ES-I3 (cell line): ENCODE results near the gene CCR7.

Source experiments
- H3K36me3 ChIP-seq: 2 replicates; pipeline ENCODE4 v1.6.1; 2013; ENCODE audit warnings: mild to moderate bottlenecking, low read length, control low read depth, moderate library complexity; ENCODE audit not compliant: insufficient read depth
- H3K4me1 ChIP-seq: 2 replicates; pipeline ENCODE4 v1.6.1; 2013; ENCODE audit warnings: mild to moderate bottlenecking, control low read depth, low read length; ENCODE audit not compliant: insufficient read depth
- H3K9ac ChIP-seq: 2 replicates; pipeline ENCODE4 v1.6.1; 2013; ENCODE audit warnings: low read depth, mild to moderate bottlenecking, low read length, moderate library complexity
- H3K9me3 ChIP-seq: 2 replicates; pipeline ENCODE4 v1.6.1; 2013; ENCODE audit warnings: mild to moderate bottlenecking, low read length, moderate library complexity; ENCODE audit not compliant: control insufficient read depth, insufficient read depth

CCR7 gene, protein sequence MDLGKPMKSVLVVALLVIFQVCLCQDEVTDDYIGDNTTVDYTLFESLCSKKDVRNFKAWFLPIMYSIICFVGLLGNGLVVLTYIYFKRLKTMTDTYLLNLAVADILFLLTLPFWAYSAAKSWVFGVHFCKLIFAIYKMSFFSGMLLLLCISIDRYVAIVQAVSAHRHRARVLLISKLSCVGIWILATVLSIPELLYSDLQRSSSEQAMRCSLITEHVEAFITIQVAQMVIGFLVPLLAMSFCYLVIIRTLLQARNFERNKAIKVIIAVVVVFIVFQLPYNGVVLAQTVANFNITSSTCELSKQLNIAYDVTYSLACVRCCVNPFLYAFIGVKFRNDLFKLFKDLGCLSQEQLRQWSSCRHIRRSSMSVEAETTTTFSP

DNA sequence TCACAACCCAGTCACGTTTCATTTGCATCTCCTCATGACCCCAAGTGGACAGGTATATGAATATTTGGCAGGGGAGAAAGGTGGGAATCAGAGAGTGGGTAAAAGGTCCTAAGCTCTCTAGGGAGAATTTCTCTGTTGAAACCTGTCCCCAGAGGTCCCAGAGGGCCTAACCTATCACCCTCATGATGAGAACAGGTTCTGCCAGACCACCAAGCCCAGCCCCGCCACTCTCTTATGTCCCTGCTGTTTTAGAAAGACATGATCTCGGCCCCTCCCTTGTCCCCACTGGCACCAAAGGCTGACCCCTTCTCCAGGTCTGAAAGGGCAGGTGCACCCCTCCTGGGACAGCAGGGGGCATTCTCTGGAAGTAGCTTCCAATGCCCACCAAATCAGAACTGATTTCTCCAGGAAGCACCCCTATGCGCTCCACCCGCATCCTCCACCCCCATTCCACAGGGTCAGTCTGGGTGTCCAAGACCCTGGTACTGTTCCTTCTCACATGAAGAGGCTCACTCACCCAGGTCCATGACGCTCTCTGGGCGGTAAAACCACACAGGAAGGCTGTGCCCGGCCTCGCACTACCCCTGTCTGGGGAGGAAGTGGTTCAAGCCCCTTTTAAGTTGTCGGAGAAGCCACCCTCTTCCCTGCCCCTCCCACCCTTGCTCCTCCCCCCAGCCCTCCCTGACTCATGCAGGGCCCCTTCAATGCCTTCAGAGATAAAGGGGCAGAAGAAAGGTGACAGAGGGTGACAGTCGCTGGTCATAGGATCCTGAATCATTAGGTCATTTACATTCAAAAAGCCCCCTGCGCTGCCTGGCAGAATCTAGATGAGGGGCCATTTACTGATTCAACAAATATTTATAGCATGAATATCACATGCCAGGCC is at the start of gene CCR7:
Gene CCR7 (minus strand): TSS at position 590 of the 886 bp plus-strand sequence. CDS start 63 bp downstream, at position 527.
- Histone ChIP-seq H3K36me3 (no peaks in the 10 kb centered on the region), H3K9ac (no peak within 1 kb of the TSS; the same call in 1 of the 2 replicates), H3K9me3 (peaks cover 1% of the 10 kb centered on the region; the same call in 1 of the 2 replicates), H3K4me1 (peaks cover 10% of the 10 kb centered on the region; the same call in 1 of the 2 replicates)

- no peaks in the 10 kb centered on the region for H3K4me1 ChIP-seq
- no peaks in the 10 kb centered on the region for H3K9me3 ChIP-seq
- no peak overlapping the region for H3K9ac ChIP-seq
- H3K36me3 ChIP-seq, result no peaks in the 10 kb centered on the region
Observed at GRCh38 chr17:40614431-40615067, 49.3 kb upstream of the CCR7 start.

DNA sequence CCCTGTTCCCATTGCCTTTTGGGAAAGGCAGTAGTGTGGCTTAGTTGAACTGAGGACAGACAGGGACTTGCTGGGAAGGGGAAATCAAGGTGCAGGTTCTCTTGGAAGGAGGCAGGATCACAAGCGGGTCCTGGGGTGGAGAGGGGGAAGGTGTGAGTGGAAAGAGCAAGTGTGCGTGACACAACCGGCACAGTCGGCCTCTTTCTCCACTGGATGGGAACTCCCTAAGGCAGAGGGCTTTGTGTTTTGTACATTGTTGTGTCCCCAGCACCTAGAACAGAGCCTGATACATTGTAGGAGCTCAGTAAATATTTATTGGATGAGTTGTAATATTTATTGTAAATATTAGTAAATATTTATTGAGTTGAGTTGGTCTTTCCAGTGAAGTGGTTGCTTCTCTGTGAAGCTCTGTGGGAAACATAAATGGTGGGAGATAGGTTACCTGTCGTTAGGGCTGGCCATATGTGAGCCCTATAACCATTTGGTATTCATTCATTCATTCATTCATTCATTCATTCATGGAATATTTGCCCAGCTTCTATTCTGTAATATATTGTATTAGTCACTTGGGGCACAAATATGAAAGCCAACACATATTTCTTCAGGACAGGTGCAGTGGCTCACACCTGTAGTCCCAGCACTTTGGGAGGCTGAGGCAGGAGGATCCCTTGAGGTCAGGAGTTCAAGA is 48.3 kb upstream of the CCR7 start:
- Histone ChIP-seq H3K36me3 (no peaks in the 10 kb centered on the region), H3K9me3 (no peaks in the 10 kb centered on the region), H3K4me1 (no peaks in the 10 kb centered on the region), H3K9ac (no peak overlapping the region)

DNA sequence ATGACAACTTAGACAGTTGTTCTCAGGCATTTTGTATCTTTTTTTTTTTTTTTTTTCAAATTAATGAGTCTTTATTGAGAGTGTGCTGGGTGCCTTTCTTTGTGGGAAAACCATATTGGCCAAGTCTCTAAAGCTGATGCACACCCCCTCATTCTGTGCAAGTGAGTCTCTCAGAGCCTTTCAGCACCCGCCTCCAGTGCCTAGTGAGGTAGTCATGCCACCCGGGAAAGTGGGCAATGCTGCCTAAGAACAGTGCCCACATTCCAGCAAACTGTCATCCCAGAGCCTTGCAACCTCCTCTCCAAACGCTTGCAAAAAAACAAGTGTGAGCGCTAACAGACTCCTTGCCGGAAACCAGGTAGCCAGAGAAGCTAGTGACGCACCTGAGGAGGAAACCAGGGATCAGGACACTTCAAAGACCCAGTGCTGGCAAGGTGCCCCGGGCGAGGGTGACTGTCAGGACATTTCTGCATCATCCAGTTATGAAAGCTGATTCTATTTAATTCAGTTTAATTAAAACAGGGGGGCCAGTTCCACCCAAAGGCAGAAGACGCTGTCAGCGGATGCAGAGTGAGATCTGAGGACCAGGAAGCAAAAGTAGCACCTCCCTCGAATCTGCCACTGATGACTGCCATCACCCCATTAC is 47.5 kb upstream of the CCR7 start:
- Histone ChIP-seq H3K36me3 (no peaks in the 10 kb centered on the region), H3K9me3 (no peaks in the 10 kb centered on the region), H3K4me1 (0 out of 2 replicates have a peak, but pooled peaks cover 2% of the 10 kb centered on the region), H3K9ac (no peak overlapping the region)

- Histone ChIP-seq H3K9me3 (no peaks in the 10 kb centered on the region), H3K9ac (no peak overlapping the region), H3K36me3 (no peaks in the 10 kb centered on the region), H3K4me1 (peaks cover 8% of the 10 kb centered on the region; the same call in 1 of the 2 replicates)
Observed at GRCh38 chr17:40611840-40612474, 46.7 kb upstream of the CCR7 start.

GRCh38 chr17:40610359-40610758 is 45.1 kb upstream of the CCR7 start:
- no peak overlapping the region for H3K9ac ChIP-seq
- peaks cover 8% of the 10 kb centered on the region; the same call in 1 of the 2 replicates for H3K4me1 ChIP-seq
- H3K36me3 ChIP-seq, result no peaks in the 10 kb centered on the region
- H3K9me3 ChIP-seq, result no peaks in the 10 kb centered on the region

GRCh38 chr17:40608061-40608581 is 42.8 kb upstream of the CCR7 start:
- H3K9ac ChIP-seq, result no peak overlapping the region
- no peaks in the 10 kb centered on the region for H3K9me3 ChIP-seq
- H3K36me3 ChIP-seq, result no peaks in the 10 kb centered on the region
- peaks cover 8% of the 10 kb centered on the region; the same call in 1 of the 2 replicates for H3K4me1 ChIP-seq

DNA sequence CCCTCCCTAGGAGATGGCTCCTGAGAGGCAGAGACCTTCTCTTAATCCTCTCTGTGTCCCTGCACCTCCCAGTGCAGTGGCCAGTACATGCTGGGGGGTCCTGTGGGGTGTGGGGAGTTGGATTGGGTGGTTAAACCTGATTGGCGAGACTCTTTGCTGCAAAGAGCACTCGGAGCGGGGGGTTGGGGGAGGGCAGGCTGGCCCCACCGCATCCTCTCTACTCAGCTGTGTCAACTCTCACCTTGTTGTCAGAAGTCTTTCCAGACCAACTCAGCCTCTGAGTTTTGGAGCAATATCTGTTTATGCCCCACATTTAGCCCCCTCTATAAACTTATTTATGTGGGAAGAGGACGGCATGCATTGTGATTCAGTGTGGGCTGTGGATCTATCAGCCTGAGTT is 42.4 kb upstream of the CCR7 start:
- Histone ChIP-seq H3K9me3 (no peaks in the 10 kb centered on the region), H3K36me3 (no peaks in the 10 kb centered on the region), H3K9ac (no peak overlapping the region), H3K4me1 (peaks cover 8% of the 10 kb centered on the region; the same call in 1 of the 2 replicates)

DNA sequence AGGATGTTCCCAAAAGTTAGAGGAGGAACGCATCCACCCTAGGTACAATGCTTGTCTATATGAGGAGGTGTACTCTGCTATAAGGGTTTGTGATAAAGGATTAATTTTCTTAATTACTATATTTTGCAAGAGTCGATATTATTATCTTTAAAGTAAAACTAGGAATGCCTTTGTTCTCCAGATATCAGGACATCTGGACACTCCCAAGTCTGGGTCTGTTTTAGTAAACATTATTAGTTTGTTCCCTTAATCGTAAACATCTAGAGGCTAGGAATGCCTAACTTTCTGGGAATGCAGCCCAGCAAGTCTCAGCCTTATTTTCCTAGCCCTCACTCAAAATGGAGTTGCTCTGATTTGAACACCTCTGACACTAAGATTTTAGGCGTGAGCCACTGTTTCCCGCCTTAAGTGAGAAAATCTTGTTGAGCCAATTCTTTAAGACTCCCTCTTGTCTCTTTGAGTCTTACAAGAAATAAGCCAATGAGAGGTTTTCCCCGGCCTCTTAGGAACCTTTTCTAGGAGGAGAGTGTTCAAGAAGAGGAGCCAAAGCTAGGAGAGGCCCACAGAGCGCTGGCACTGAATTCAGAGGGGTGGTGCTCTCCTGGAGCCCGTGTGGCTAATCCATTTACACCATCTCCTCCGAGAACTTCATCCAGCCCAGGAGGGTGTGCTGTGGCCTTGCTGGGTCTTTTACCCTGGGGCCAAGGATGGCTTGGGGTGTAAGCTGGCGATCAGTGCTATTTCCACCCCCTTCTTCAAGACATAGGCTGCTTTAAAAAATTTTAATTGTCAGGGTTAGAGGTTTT is 41.5 kb upstream of the CCR7 start:
- H3K9ac ChIP-seq, result no peak overlapping the region
- no peaks in the 10 kb centered on the region for H3K36me3 ChIP-seq
- no peaks in the 10 kb centered on the region for H3K9me3 ChIP-seq
- peaks cover 8% of the 10 kb centered on the region; the same call in 1 of the 2 replicates for H3K4me1 ChIP-seq

GRCh38 chr17:40605306-40605705 is 40.0 kb upstream of the CCR7 start:
- Histone ChIP-seq H3K36me3 (no peaks in the 10 kb centered on the region), H3K9me3 (no peaks in the 10 kb centered on the region), H3K4me1 (peaks cover 8% of the 10 kb centered on the region; the same call in 1 of the 2 replicates), H3K9ac (no peak overlapping the region)

DNA sequence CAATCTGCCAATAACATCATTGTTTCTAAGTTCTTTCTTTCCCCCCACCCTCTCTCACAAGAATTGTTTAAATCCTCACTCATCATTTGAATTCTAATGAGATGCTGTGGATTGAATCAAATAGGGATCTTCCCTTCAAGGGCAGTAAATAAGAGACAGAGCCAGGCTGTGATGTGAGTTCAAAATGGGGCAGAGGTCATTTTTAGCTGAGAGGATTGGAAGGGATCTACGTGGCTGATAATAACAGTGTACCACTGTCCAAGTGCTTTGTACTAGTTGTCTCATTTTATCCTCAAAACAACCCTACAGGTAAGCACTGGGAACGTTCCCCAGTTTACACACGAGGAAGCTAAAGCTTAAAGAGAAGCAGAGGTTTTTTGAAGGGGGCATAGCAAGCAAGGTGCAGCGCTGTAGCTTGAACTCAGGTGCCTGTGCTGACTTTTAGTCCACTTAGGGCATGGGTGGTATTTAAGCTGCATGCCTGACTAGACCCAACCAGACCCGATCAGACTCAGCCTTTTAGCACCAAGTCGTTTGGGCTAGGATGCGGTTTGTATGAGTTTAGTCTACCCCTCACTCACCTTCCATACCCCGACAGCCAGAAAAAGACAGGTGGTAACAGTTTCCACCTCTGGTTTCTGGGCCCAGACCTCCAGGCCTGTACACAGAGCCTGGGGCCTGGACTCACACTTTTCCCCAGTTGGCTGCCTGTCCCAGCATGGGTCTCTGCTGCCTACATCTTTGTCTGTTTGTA is 39.2 kb upstream of the CCR7 start:
- no peaks in the 10 kb centered on the region for H3K36me3 ChIP-seq
- H3K9me3 ChIP-seq, result no peaks in the 10 kb centered on the region
- H3K9ac ChIP-seq, result no peak overlapping the region
- peaks cover 8% of the 10 kb centered on the region; the same call in 1 of the 2 replicates for H3K4me1 ChIP-seq
